HG03159 (cell line): ENCODE measurements around the gene RABL2A.
"Not testable (repeated sequence)": the region's sequence is repeated elsewhere in the genome, so short reads cannot be mapped to it uniquely, and the experiment has no call there.

Experiments
- ATAC-seq: cut with Tn5 transposase; IDR thresholded peaks from one replicate; pipeline ENCODE4 v1.9.1; 2021; ENCODE audit warnings: mild to moderate bottlenecking, moderate library complexity; ENCODE audit not compliant: unreplicated experiment

Gene RABL2A

GRCh38 chr2:113606036-113606435, 21.0 kb upstream of the RABL2A start:
- ATAC-seq, result not testable (repeated sequence)

GRCh38 chr2:113609822-113610221, 17.2 kb upstream of the RABL2A start:
- not testable (repeated sequence) for ATAC-seq

GRCh38 chr2:113621002-113621401, 6.1 kb upstream of the RABL2A start:
- not testable (repeated sequence) for ATAC-seq

- ATAC-seq, result not testable (repeated sequence)
These were observed 1.2 kb upstream of the RABL2A start for GRCh38 chr2:113625906-113626305.

GRCh38 chr2:113632849-113633345, 5.8 kb downstream of the RABL2A start:
- not testable (repeated sequence) for ATAC-seq

GRCh38 chr2:113635358-113635757, 8.3 kb downstream of the RABL2A start:
- ATAC-seq, result not testable (repeated sequence)

GRCh38 chr2:113636226-113636625, 9.2 kb downstream of the RABL2A start:
- ATAC-seq, result not testable (repeated sequence)

GRCh38 chr2:113638084-113638483, 11.0 kb downstream of the RABL2A start:
- not testable (repeated sequence) for ATAC-seq

- ATAC-seq, result not testable (repeated sequence)
These were observed 19.2 kb downstream of the RABL2A start for GRCh38 chr2:113646217-113646616.

- ATAC-seq, result not testable (repeated sequence)
These were observed 24.1 kb downstream of the RABL2A start for GRCh38 chr2:113650834-113651815.

GRCh38 chr2:113652599-113652998, 25.5 kb downstream of the RABL2A start:
- not testable (repeated sequence) for ATAC-seq

- not testable (repeated sequence) for ATAC-seq
These were observed 29.1 kb downstream of the RABL2A start for GRCh38 chr2:113656031-113656624.

- not testable (repeated sequence) for ATAC-seq
These were observed 30.7 kb downstream of the RABL2A start for GRCh38 chr2:113657735-113658134.

- not testable (repeated sequence) for ATAC-seq
These were observed 36.4 kb downstream of the RABL2A start for GRCh38 chr2:113663285-113664060.

GRCh38 chr2:113664761-113665533, 37.9 kb downstream of the RABL2A start:
- ATAC-seq, result not testable (repeated sequence)

- ATAC-seq, result not testable (repeated sequence)
These were observed 41.9 kb downstream of the RABL2A start for GRCh38 chr2:113669013-113669412.

GRCh38 chr2:113672326-113672932, 45.4 kb downstream of the RABL2A start:
- ATAC-seq, result no peak

GRCh38 chr2:113675875-113676274, 48.8 kb downstream of the RABL2A start:
- no peak for ATAC-seq

- ATAC-seq, result no peak
These were observed 49.7 kb downstream of the RABL2A start for GRCh38 chr2:113676623-113677266.
